DMS 273 (cell line): ENCODE measurements around the gene ARMH4.
A peak's percentile ranks its signal among the peaks of the same experiment; 100 is the strongest.

Experiments used
- DNase-seq: peaks from one replicate; lab custom pipeline; 2025; ENCODE audit not compliant: unreplicated experiment; lab: John Stamatoyannopoulos, UW

ARMH4 gene

DNA sequence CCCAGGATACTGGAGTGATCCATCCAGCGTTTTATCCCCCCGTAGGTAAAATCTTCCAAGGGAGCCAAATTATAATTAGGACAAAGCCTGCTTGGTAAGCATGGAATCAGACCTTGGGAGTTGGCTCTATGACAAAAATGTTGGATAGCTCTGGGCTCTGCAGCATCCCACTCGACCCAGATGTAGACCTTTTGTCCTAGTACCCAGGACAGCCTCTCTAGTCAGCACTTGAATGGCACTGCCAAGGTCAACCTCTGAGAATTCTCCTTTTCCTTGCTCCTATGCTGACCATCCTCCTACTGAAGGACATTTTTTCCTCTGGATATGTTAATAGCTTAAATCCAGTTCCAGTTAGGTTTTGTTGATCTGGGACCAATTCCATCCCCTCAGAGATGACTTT lies 181.4 kb downstream of the ARMH4 start:
- no peak for DNase-seq

GRCh38 chr14:57970175-57970574 lies 181.8 kb downstream of the ARMH4 start:
- no peak for DNase-seq

GRCh38 chr14:57963071-57963470 lies 188.9 kb downstream of the ARMH4 start:
- DNase-seq, result no peak

- DNase-seq, result peak; percentile 27
These were observed 189.5 kb downstream of the ARMH4 start for GRCh38 chr14:57962325-57963035.

DNA sequence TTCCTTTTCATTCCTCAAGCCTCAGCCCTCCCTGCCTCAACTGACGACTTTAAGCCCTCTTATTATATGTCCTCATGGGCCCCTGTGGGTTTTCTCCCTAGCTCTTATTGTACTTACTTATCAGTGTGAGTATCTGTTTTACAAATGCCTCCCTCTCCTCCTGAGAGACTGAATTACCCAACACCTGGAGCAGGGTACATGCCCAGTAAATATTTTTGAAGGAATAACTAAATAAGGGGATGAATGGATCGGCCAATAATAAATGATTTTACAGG lies 190.3 kb downstream of the ARMH4 start:
- no peak for DNase-seq

- no peak for DNase-seq
These were observed 190.8 kb downstream of the ARMH4 start for GRCh38 chr14:57960946-57961785.

GRCh38 chr14:57957441-57957840 lies 194.6 kb downstream of the ARMH4 start:
- DNase-seq, result no peak
